Cardiac fibroblast (primary cell): ENCODE measurements around the gene KDM6A.
"Not testable (repeated sequence)": the region's sequence is repeated elsewhere in the genome, so short reads cannot be mapped to it uniquely, and the experiment has no call there.

Experiments used
- DNase-seq, 2 donors: peaks; one replicate each; pipeline versions ENCODE4 v3.0.0 to v3.0.0-alpha.2; 2010; ENCODE audit warnings: low read depth in 2 of 2
- H3K4me3 ChIP-seq, 2 donors: replicated peaks in 1 of 2; 1 replicate in 1 of 2; 2 replicates in 1 of 2; pipeline ENCODE4 v1.5.1; 2011; ENCODE audit warnings: low read depth in 2 of 2, low read length in 2 of 2, mild to moderate bottlenecking in 2 of 2, moderate library complexity in 1 of 2
- CTCF ChIP-seq: IDR thresholded peaks from one replicate; pipeline ENCODE4 v1.5.1; 2011; ENCODE audit warnings: low read depth, mild to moderate bottlenecking, low read length, inconsistent platforms

KDM6A gene

GRCh38 chrX:45017946-45018345 is 145.0 kb downstream of the KDM6A start:
- no peak for TF ChIP-seq CTCF
- no peak overlapping the region for H3K4me3 ChIP-seq
- DNase-seq = no peak

- no peak overlapping the region for H3K4me3 ChIP-seq
- TF ChIP-seq CTCF = no peak
- DNase-seq = no peak
These were observed 149.2 kb downstream of the KDM6A start for GRCh38 chrX:45022150-45022549.

GRCh38 chrX:45024501-45024900 is 151.5 kb downstream of the KDM6A start:
- TF ChIP-seq CTCF = no peak
- no peak overlapping the region for H3K4me3 ChIP-seq
- DNase-seq = no peak

- no peak for TF ChIP-seq CTCF
- DNase-seq = no peak
- no peak overlapping the region for H3K4me3 ChIP-seq
These were observed 153.0 kb downstream of the KDM6A start for GRCh38 chrX:45026036-45026435.

- DNase-seq = no peak
- no peak for TF ChIP-seq CTCF
These were observed 158.9 kb downstream of the KDM6A start for GRCh38 chrX:45031830-45032378.

GRCh38 chrX:45035071-45035470 is 162.1 kb downstream of the KDM6A start:
- no peak for DNase-seq
- no peak for TF ChIP-seq CTCF
- H3K4me3 ChIP-seq = no peak overlapping the region

More at GRCh38 chrX:45031830-45032378, 158.9 kb downstream of the KDM6A start:
- H3K4me3 ChIP-seq = no peak overlapping the region

- no peak overlapping the region for H3K4me3 ChIP-seq
- DNase-seq = no peak
- no peak for TF ChIP-seq CTCF
These were observed 163.2 kb downstream of the KDM6A start for GRCh38 chrX:45036161-45036560.

GRCh38 chrX:45040137-45040536 is 167.1 kb downstream of the KDM6A start:
- H3K4me3 ChIP-seq, DNase-seq: not testable (repeated sequence)
